Endodermal cell (in vitro differentiated cells): Measurements from ENCODE around the gene GPR119. TPM values are rescaled to one million over a fixed set of nuclear protein-coding genes. Genes with fewer than 3 reads are reported as not detected.

ENCODE experiments used
- DNase-seq: peaks from one replicate; pipeline ENCODE4 v3.0.0-alpha.2; 2017
- H3K27ac ChIP-seq: 2 replicates; pipeline ENCODE4 v1.5.1; 2013; ENCODE audit warnings: mild to moderate bottlenecking, low read depth, low read length, moderate library complexity
- H3K27me3 ChIP-seq: 2 replicates; pipeline ENCODE4 v1.6.1; 2013; ENCODE audit warnings: mild to moderate bottlenecking, low read length, moderate library complexity; ENCODE audit not compliant: insufficient read depth, control insufficient read depth, poor library complexity, severe bottlenecking
- H3K36me3 ChIP-seq: 2 replicates; pipeline ENCODE4 v1.7.0; 2013; ENCODE audit warnings: mild to moderate bottlenecking, low read length, moderate library complexity; ENCODE audit not compliant: control insufficient read depth, insufficient read depth
- H3K4me1 ChIP-seq: one replicate; pipeline ENCODE4 v1.7.0; 2013; ENCODE audit warnings: low read length; ENCODE audit not compliant: control insufficient read depth, insufficient read depth
- H3K4me3 ChIP-seq: 2 replicates; pipeline ENCODE4 v1.5.1; 2013; ENCODE audit warnings: mild to moderate bottlenecking, low read length, moderate library complexity
- H3K9ac ChIP-seq: 2 replicates; pipeline ENCODE4 v1.6.1; 2013; ENCODE audit warnings: mild to moderate bottlenecking, low read length, moderate library complexity; ENCODE audit not compliant: poor library complexity, severe bottlenecking; ENCODE audit errors: extremely low read depth
- H3K9me3 ChIP-seq: 2 replicates; pipeline ENCODE4 v1.6.1; 2013; ENCODE audit warnings: mild to moderate bottlenecking, low read length, moderate library complexity; ENCODE audit not compliant: control insufficient read depth
- H3K27ac Mint-ChIP-seq: 2 replicates; pipeline ENCODE4 v1.8.0; 2020; ENCODE audit warnings: mixed read lengths
- H3K27me3 Mint-ChIP-seq: 2 replicates; pipeline ENCODE4 v1.8.0; 2021; ENCODE audit warnings: mild to moderate bottlenecking, mixed read lengths; ENCODE audit not compliant: insufficient read depth
- H3K36me3 Mint-ChIP-seq: 2 replicates; pipeline ENCODE4 v1.8.0; 2020; ENCODE audit warnings: low read depth, mixed read lengths
- H3K4me1 Mint-ChIP-seq: 2 replicates; pipeline ENCODE4 v1.8.0; 2020; ENCODE audit warnings: mixed read lengths
- H3K4me3 Mint-ChIP-seq: 2 replicates; pipeline ENCODE4 v1.8.0; 2020; ENCODE audit warnings: mild to moderate bottlenecking, moderate library complexity, mixed read lengths
- H3K9me3 Mint-ChIP-seq: 2 replicates; pipeline ENCODE4 v1.8.0; 2020; ENCODE audit warnings: mild to moderate bottlenecking, mixed read lengths
- CTCF ChIP-seq: fragments of 200-600 bp; sonication (generic); conservative IDR thresholded peaks from 2 replicates; pipeline ENCODE4 v1.5.0; 2021; ENCODE audit warnings: antibody characterized with exemption, mild to moderate bottlenecking
- WGBS, 2 experiments: methylation state at CpG; one replicate each; pipeline versions ENCODE4 v1.1.5 to v1.1.7; 2013; ENCODE audit warnings: missing lambda C conversion rate in 2 of 2, mixed read lengths in 1 of 2; ENCODE audit not compliant: insufficient coverage in 1 of 2, insufficient read length in 1 of 2; 5-methylcytosine and 5-hydroxymethylcytosine counted together
- total RNA-seq, 2 donors: library from RNA; stranded (reverse); fragmentation: NEBNext Ultra II Directional in 1 of 2; extraction: Animal tissue kit (Norgen Biotek cat#: 25700) in 1 of 2; gene quantifications; 2 replicates in 1 of 2; 3 replicates in 1 of 2; pipeline ENCODE4 v1.2.1, GENCODE V29; 2021

The GPR119 gene
- total RNA-seq, 2 donors from 2014 or later = not detected

GRCh38 chrX:130393451-130394074 lies 8.1 kb upstream of the GPR119 start:
- peak; percentile 83 for DNase-seq
- Histone ChIP-seq H3K4me3 (no peak overlapping the region), H3K27me3 (peaks cover 18% of the 10 kb centered on the region), H3K9ac (no peak overlapping the region), H3K4me1 (no peaks in the 10 kb centered on the region), H3K27ac (no peak overlapping the region), H3K36me3 (no peaks in the 10 kb centered on the region), H3K9me3 (no peaks in the 10 kb centered on the region)
- Mint-ChIP-seq H3K27me3 (peaks cover 19% of the 10 kb centered on the region), H3K36me3 (no peaks in the 10 kb centered on the region), H3K9me3 (peaks cover 10% of the 10 kb centered on the region), H3K27ac (no peak overlapping the region), H3K4me3 (no peak overlapping the region), H3K4me1 (no peaks in the 10 kb centered on the region)
- WGBS, 2 experiments = 33% methylated on average over 3 of the region's 5 CpGs; no CpG with 5 or more reads in 1 of the 2 experiments
- TF ChIP-seq CTCF = peak; percentile 88

GRCh38 chrX:130386408-130386808 lies 934 bp upstream of the GPR119 start:
- no peak for DNase-seq
- no peak overlapping the region for H3K27ac Mint-ChIP-seq
- H3K4me3 Mint-ChIP-seq = no peak overlapping the region
- H3K9me3 Mint-ChIP-seq = peaks cover 36% of the 10 kb centered on the region
- WGBS, 2 experiments = 85 to 100% methylated on average over 1 to 5 of the region's 5 CpGs
- no peak for TF ChIP-seq CTCF
- H3K4me3 ChIP-seq = no peak overlapping the region
- no peaks in the 10 kb centered on the region for H3K4me1 Mint-ChIP-seq
- H3K27me3 ChIP-seq = no peaks in the 10 kb centered on the region
- H3K27ac ChIP-seq = no peak overlapping the region
- no peaks in the 10 kb centered on the region for H3K27me3 Mint-ChIP-seq
- no peaks in the 10 kb centered on the region for H3K9me3 ChIP-seq
- no peaks in the 10 kb centered on the region for H3K36me3 Mint-ChIP-seq
- no peak overlapping the region for H3K9ac ChIP-seq
- H3K36me3 ChIP-seq = no peaks in the 10 kb centered on the region
- H3K4me1 ChIP-seq = no peaks in the 10 kb centered on the region

GRCh38 chrX:130378024-130378669 lies 7.3 kb downstream of the GPR119 start:
- TF ChIP-seq CTCF = no peak
- no peaks in the 10 kb centered on the region for H3K27me3 ChIP-seq
- no peak overlapping the region for H3K9ac ChIP-seq
- no peaks in the 10 kb centered on the region for H3K36me3 ChIP-seq
- Mint-ChIP-seq H3K9me3 (peaks cover 10% of the 10 kb centered on the region), H3K27ac (no peak overlapping the region), H3K27me3 (no peaks in the 10 kb centered on the region), H3K36me3 (no peaks in the 10 kb centered on the region), H3K4me3 (no peak overlapping the region), H3K4me1 (no peaks in the 10 kb centered on the region)
- no peak overlapping the region for H3K4me3 ChIP-seq
- no peaks in the 10 kb centered on the region for H3K9me3 ChIP-seq
- DNase-seq = no peak
- WGBS, 2 experiments = 78 to 100% methylated on average over 2 to 4 of the region's 5 CpGs
- H3K27ac ChIP-seq = no peak overlapping the region
- H3K4me1 ChIP-seq = no peaks in the 10 kb centered on the region
